Transverse colon (tissue), 4 donors: Measurements from ENCODE around the gene SSBP2. TPM values are rescaled to one million over a fixed set of nuclear protein-coding genes. Genes with fewer than 3 reads are reported as not detected.

ENCODE experiments used
- DNase-seq: peaks from one replicate; pipeline ENCODE4 v3.0.0-alpha.2; 2019
- H3K27ac ChIP-seq, 4 donors: fragments of 200-600 bp; sonication (generic); 2 replicates each; pipeline ENCODE4 v1.5.1; 2016 to 2018; ENCODE audit warnings: inconsistent platforms in 4 of 4
- H3K27me3 ChIP-seq: fragments of 200-600 bp; sonication (generic); 2 replicates; pipeline ENCODE4 v1.5.1; 2017; ENCODE audit warnings: inconsistent platforms
- H3K36me3 ChIP-seq, 4 donors: fragments of 200-600 bp; sonication (generic); 2 replicates each; pipeline ENCODE4 v1.5.1; 2017 to 2019; ENCODE audit warnings: inconsistent platforms in 4 of 4
- H3K4me1 ChIP-seq, 4 donors: fragments of 200-600 bp; sonication (generic); 2 replicates each; pipeline ENCODE4 v1.5.1; 2017 to 2020; ENCODE audit warnings: inconsistent platforms in 4 of 4
- H3K4me3 ChIP-seq, 4 donors: fragments of 200-600 bp; sonication (generic); 1 replicate in 1 of 4; 2 replicates in 3 of 4; pipeline versions ENCODE4 v1.5.1 to v1.6.1; 2017 to 2019; ENCODE audit warnings: inconsistent platforms in 4 of 4
- H3K9me3 ChIP-seq, 2 donors: fragments of 200-600 bp; sonication (generic); 2 replicates each; pipeline ENCODE4 v1.5.1; 2017 to 2019; ENCODE audit warnings: inconsistent platforms in 2 of 2
- EP300 ChIP-seq: sonication (generic); formaldehyde crosslinking; IDR thresholded peaks from one replicate; pipeline ENCODE4 v1.6.1; 2017; ENCODE audit warnings: antibody characterized with exemption, low read depth
- POLR2A ChIP-seq: fragments of 450-650 bp; IDR thresholded peaks from one replicate; pipeline ENCODE4 v1.6.1; 2016; ENCODE audit warnings: antibody characterized with exemption, mild to moderate bottlenecking, moderate library complexity
- POLR2AphosphoS5 ChIP-seq, 3 donors: sonication (generic); formaldehyde crosslinking; IDR thresholded peaks; one replicate each; pipeline ENCODE4 v1.6.1; 2016; ENCODE audit warnings: antibody characterized with exemption in 3 of 3
- WGBS, 2 donors: methylation state at CpG; one replicate each; pipeline ENCODE4 v1.1.5; 2018; ENCODE audit warnings: low coverage in 1 of 2; 5-methylcytosine and 5-hydroxymethylcytosine counted together
- in situ Hi-C, 4 donors: fragments of 200-750 bp; cut with MboI; loops; one replicate each; pipeline versions ENCODE4 v1.15.0 to v1.15.1; 2017; ENCODE audit warnings: low sequenced_read_pairs in 3 of 4, low pct_ligation_motif_present in 1 of 4, low pct_unique_long_range_greater_than_20kb in 1 of 4
- intact Hi-C: fragments of 100-400 bp; cut with DNase I; formaldehyde crosslinking; loops from one replicate; pipeline ENCODE4 v1.15.1; 2023; ENCODE audit warnings: low total_unique reads
- total RNA-seq, 4 donors: library from RNA; depleted of rRNA; stranded (reverse); fragments of >200 nt; gene quantifications; one replicate each; pipeline ENCODE4 v1.1.0, GENCODE V29; 2016
- TF ChIP-seq, protein P1 (sequence below), 5 experiments: fragments of 200-600 bp in 3 of 5; fragments of 450-650 bp in 2 of 5; sonication (generic) in 3 of 5; IDR thresholded peaks; 1 replicate in 2 of 5; 2 replicates in 3 of 5; pipeline ENCODE4 v1.5.1; 2016 to 2017; ENCODE audit warnings: antibody characterized with exemption in 5 of 5, inconsistent platforms in 3 of 5, mild to moderate bottlenecking in 2 of 5, moderate library complexity in 1 of 5

SSBP2 gene
- total RNA-seq, 4 donors from 2014 or later, result 22.8 to 50.4 (median 34.4) TPM

GRCh38 chr5:81513982-81514381 lies 236.9 kb downstream of the SSBP2 start:
- no peak for TF ChIP-seq POLR2A
- TF ChIP-seq, protein P1, sequence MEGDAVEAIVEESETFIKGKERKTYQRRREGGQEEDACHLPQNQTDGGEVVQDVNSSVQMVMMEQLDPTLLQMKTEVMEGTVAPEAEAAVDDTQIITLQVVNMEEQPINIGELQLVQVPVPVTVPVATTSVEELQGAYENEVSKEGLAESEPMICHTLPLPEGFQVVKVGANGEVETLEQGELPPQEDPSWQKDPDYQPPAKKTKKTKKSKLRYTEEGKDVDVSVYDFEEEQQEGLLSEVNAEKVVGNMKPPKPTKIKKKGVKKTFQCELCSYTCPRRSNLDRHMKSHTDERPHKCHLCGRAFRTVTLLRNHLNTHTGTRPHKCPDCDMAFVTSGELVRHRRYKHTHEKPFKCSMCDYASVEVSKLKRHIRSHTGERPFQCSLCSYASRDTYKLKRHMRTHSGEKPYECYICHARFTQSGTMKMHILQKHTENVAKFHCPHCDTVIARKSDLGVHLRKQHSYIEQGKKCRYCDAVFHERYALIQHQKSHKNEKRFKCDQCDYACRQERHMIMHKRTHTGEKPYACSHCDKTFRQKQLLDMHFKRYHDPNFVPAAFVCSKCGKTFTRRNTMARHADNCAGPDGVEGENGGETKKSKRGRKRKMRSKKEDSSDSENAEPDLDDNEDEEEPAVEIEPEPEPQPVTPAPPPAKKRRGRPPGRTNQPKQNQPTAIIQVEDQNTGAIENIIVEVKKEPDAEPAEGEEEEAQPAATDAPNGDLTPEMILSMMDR (IDR thresholded peaks at IDR 0.05), result peak; percentile 14 to 29 (median 22)
- Histone ChIP-seq H3K4me3 (no peak overlapping the region), H3K27me3 (no peaks in the 10 kb centered on the region), H3K9me3 (no peaks in the 10 kb centered on the region), H3K36me3 (no peaks in the 10 kb centered on the region), H3K4me1 (peaks cover 0 to 3% (median 0%) of the 10 kb centered on the region in 4 donors), H3K27ac (no peak overlapping the region)
- no peak for DNase-seq
- intact Hi-C loops (no loop called here), in situ Hi-C loops (loop anchor here (25.0 kb wide), 3 partner anchors 223 to 648 kb away; no protein-coding TSS in a partner anchor)

DNA sequence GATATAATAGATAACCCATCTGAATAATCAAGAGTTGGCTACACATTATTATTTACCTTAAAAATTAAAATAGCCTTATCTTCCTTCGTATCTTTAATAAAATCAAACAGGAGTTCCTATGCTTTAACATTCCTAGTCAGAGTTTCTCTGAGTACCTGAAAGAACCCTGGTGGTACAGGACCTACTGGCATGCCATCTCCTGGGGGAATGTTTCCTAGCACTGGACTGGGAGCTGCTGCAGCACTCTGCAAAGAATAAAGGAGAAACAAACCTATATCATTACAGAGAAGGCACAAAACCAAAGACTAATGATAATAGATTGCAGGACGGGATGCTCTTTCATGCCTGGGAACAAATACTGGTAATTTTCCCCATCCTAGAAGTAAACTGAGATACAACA lies 237.4 kb downstream of the SSBP2 start:
- peaks cover 0 to 3% (median 0%) of the 10 kb centered on the region in 4 donors for H3K4me1 ChIP-seq
- no peaks in the 10 kb centered on the region for H3K36me3 ChIP-seq
- WGBS, 2 donors, result 85 to 96% methylated on average over 2 of the region's 2 CpGs
- TF ChIP-seq POLR2AphosphoS5 (IDR thresholded peaks at IDR 0.05), result no peak
- TF ChIP-seq, protein P1 (IDR thresholded peaks at IDR 0.05), result peak in 1 of 5 experiments; percentile 2
- no peak for TF ChIP-seq POLR2A
- no peaks in the 10 kb centered on the region for H3K27me3 ChIP-seq
- in situ Hi-C loops, result loop anchor here (25.0 kb wide), 3 partner anchors 224 to 649 kb away; no protein-coding TSS in a partner anchor
- H3K9me3 ChIP-seq, result no peaks in the 10 kb centered on the region
- DNase-seq, result no peak
- no peak overlapping the region for H3K27ac ChIP-seq
- no peak overlapping the region for H3K4me3 ChIP-seq
- intact Hi-C loops, result no loop called here

GRCh38 chr5:81506900-81507588 lies 243.9 kb downstream of the SSBP2 start:
- Histone ChIP-seq H3K27me3 (no peaks in the 10 kb centered on the region), H3K27ac (peak overlapping the region in 3 of 4 donors; percentile 9 to 50 (median 38)), H3K36me3 (no peaks in the 10 kb centered on the region), H3K4me3 (no peak overlapping the region), H3K9me3 (no peaks in the 10 kb centered on the region), H3K4me1 (peaks cover 0 to 13% (median 2%) of the 10 kb centered on the region in 4 donors)
- 33 to 37% methylated on average over 2 of the region's 2 CpGs for WGBS, 2 donors
- DNase-seq, result peak; percentile 48
- intact Hi-C loops, result loop anchor here (5.0 kb wide), 2 partner anchors 245 to 345 kb away; partner anchors contain the start of gene SSBP2
- TF ChIP-seq POLR2AphosphoS5 (IDR thresholded peaks at IDR 0.05) (peak in 1 of 3 donors; percentile 22), EP300 (no peak), POLR2A (no peak)
- TF ChIP-seq, protein P1 (IDR thresholded peaks at IDR 0.05), result peak; percentile 77 to 86 (median 81)
- in situ Hi-C loops, result loop anchor here (10.0 to 25.0 kb wide), 5 partner anchors 230 to 655 kb away; no protein-coding TSS in a partner anchor

DNA sequence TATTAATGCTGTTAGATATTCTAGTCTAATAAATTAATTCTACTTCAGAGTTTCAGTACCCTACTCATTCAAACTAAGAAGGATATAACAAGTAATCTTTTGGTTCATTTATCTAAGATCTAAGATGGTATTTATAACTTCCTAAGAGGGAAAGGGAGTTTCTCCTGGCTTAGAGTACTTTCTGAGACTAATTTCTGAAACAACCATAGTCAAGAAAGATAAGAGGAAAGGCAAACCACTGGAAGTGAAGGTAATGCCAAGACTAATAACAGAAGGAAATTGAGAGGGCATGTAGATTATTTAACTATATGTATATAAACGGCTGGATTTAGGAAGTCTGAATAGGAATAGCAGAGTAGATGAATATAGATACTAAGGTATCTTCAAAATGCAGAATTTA lies 244.5 kb downstream of the SSBP2 start:
- WGBS, 2 donors, result 36 to 43% methylated on average over 1 of the region's 1 CpG
- Histone ChIP-seq H3K4me1 (peaks cover 0 to 13% (median 2%) of the 10 kb centered on the region in 4 donors), H3K27ac (peak overlapping the region; percentile 8 to 50 (median 24)), H3K36me3 (no peaks in the 10 kb centered on the region), H3K4me3 (no peak overlapping the region), H3K9me3 (no peaks in the 10 kb centered on the region), H3K27me3 (no peaks in the 10 kb centered on the region)
- no peak for DNase-seq
- intact Hi-C loops (loop anchor here (5.0 kb wide), 2 partner anchors 246 to 346 kb away; partner anchors contain the start of gene SSBP2), in situ Hi-C loops (loop anchor here (10.0 to 25.0 kb wide), 5 partner anchors 231 to 656 kb away; no protein-coding TSS in a partner anchor)
- TF ChIP-seq EP300 (no peak), POLR2AphosphoS5 (IDR thresholded peaks at IDR 0.05) (no peak), POLR2A (no peak)
- TF ChIP-seq, protein P1 (IDR thresholded peaks at IDR 0.05), result no peak
